Measurements from ENCODE around the gene PAFAH1B1. TPM values are rescaled to one million over a fixed set of nuclear protein-coding genes. Genes with fewer than 3 reads are reported as not detected.

The PAFAH1B1 gene
- total and polyA plus RNA-seq, 4 donors, result 121 to 334 (median 230) TPM

DNA sequence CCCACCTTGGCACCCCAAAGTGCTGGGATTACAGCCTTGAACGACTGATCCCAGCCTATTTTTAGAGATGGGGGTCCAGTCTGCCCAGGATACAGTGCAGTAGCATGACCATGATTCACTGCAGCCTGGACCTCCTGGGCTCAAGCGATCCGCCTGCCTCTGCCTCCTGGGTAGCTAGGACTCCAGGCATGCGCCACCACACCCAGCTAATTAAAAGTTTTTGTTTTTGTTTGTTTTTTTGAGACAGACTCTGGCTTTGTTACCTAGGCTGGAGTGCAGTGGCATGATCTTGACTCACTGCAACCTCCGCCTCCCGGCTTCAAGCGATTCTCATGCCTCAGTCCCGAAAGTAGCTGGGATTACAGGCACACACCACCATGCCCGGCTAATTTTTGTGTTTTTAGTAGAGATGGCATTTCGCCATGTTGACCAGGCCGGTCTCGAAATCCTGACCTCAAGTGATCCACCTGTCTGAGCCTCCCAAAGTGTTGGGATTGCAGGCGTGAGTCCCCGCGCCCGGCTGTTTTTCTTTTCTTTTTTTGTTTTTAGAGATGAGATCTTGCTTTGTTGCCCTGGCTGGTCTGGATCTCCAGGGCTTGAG lies 2.3 kb upstream of the PAFAH1B1 start:
- H3K4me3 ChIP-seq (ENCODE audit: low read depth, low read length), result no peak overlapping the region
- peaks cover 9% of the 10 kb centered on the region for H3K4me1 ChIP-seq (ENCODE audit: control insufficient read depth, insufficient read depth, low read length)
- no peak for DNase-seq (ENCODE audit: low read depth in 4 of 6, low spot score in 6 of 6)
- no peaks in the 10 kb centered on the region for H3K9me3 ChIP-seq (ENCODE audit: control insufficient read depth, insufficient read depth, low read length)
- 97% methylated on average over 13 of the region's 16 CpGs for WGBS (ENCODE audit: insufficient coverage)
- H3K27me3 ChIP-seq (ENCODE audit: control insufficient read depth, insufficient read depth, low read length), result no peaks in the 10 kb centered on the region
- H3K36me3 ChIP-seq (ENCODE audit: control insufficient read depth, insufficient read depth, low read length), result no peaks in the 10 kb centered on the region
- no peak overlapping the region for H3K27ac ChIP-seq (ENCODE audit: low read depth, low read length)

DNA sequence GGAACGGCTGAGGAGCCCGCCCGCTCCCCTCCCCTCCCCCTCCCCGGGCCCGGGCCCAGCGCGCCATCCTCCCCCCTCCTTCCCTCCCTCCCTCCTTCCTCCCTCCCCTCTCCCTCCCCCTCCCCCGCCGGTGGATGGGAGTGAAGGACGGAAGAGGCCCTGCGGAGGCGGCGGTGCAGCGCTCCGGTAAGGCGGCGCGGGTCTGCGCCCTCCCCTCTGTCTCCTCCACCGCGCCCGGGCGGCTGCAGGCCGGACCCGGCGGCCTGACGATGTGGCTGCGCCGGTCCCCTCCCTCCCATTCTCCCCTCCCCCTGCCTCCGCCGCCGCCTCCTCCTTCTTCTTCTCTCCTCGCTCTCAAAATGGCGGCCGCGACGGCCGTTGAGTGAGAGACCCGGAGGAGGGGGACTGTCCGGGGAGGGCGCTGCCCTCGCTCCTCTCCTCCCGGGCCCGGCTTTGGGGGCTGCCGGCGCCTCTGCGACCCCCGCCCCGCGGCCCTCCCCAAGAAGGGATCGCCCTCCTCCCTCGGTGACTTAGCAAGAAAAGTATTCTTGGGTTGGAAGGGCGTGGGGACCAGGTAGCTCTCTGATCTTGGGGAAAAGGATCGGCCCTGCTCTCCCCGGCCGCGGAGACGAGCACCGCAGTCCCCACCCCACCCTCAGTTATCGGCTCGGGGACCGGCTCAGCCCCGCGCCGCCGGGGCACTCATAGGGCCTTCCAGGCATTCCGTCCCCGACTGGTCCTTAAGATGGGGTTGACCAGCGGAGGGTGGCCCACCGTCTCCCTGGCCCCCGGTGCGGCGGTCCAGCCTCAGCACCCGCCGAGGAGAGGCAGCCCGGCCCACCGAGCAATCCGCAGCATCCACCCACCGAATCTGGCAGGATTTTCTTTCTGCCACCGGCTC lies 617 bp downstream of the PAFAH1B1 start:
- Histone ChIP-seq H3K9me3 (ENCODE audit: control insufficient read depth, insufficient read depth, low read length) (no peaks in the 10 kb centered on the region), H3K27me3 (ENCODE audit: control insufficient read depth, insufficient read depth, low read length) (no peaks in the 10 kb centered on the region), H3K36me3 (ENCODE audit: control insufficient read depth, insufficient read depth, low read length) (peaks cover 2% of the 10 kb centered on the region), H3K27ac (ENCODE audit: low read depth, low read length) (peak overlapping the region; percentile 96), H3K4me3 (ENCODE audit: low read depth, low read length) (peak overlapping the region; percentile 86), H3K4me1 (ENCODE audit: control insufficient read depth, insufficient read depth, low read length) (peaks cover 14% of the 10 kb centered on the region)
- WGBS (ENCODE audit: insufficient coverage), result 0% methylated on average over 48 of the region's 80 CpGs
- DNase-seq (ENCODE audit: low read depth in 4 of 6, low spot score in 6 of 6), result peak in 5 of 6 donors; percentile 59 to 95 (median 78)

DNA sequence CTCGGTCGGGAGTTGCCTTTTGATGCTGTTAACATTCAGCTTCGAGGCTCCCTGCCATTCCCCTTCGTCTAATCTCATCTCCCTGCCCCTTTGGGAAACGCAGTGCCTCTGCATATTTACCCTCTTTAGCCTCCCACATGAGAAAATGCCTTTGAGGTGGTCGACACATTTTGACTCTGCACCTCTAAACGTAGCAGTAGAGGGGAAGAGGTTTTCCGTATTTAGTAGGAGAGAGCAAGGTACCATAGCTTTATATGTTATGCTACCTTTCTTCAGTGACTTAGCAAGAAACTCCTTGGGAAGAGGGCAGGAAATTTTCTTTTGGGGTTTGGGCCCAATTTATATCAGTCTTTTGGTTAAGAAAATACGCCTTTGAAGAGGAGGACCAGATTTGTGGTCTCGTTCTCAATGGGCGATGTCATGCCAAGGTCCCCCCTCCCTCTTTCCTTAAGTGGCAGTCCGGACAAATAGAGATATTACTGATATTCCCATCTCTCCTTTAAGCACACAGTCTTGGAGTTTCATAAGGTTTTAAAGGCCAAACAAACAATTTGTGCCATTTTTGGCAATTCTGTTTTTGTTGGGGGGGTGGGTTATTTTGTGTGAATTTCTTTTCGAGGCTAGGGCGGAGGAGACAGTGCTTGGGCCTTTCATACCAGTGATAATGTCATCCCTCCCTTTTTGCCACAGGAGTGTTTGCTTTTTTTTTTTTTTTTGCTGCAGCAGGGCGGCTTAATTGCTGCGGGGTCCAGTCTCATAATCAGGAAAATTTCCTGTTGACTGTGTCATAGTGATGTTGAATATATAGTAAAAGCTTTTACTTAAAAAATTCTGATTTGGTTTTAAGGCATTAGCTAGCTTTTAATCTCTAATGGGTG lies 1.5 kb downstream of the PAFAH1B1 start:
- WGBS (ENCODE audit: insufficient coverage), result 0% methylated on average over 4 of the region's 16 CpGs
- H3K9me3 ChIP-seq (ENCODE audit: control insufficient read depth, insufficient read depth, low read length), result no peaks in the 10 kb centered on the region
- H3K27me3 ChIP-seq (ENCODE audit: control insufficient read depth, insufficient read depth, low read length), result no peaks in the 10 kb centered on the region
- H3K36me3 ChIP-seq (ENCODE audit: control insufficient read depth, insufficient read depth, low read length), result peaks cover 2% of the 10 kb centered on the region
- H3K27ac ChIP-seq (ENCODE audit: low read depth, low read length), result peak overlapping the region; percentile 96
- H3K4me3 ChIP-seq (ENCODE audit: low read depth, low read length), result peak overlapping the region; percentile 86
- peak in 2 of 6 donors; percentile 57 to 64 for DNase-seq (ENCODE audit: low read depth in 4 of 6, low spot score in 6 of 6)
- H3K4me1 ChIP-seq (ENCODE audit: control insufficient read depth, insufficient read depth, low read length), result peaks cover 14% of the 10 kb centered on the region

DNA sequence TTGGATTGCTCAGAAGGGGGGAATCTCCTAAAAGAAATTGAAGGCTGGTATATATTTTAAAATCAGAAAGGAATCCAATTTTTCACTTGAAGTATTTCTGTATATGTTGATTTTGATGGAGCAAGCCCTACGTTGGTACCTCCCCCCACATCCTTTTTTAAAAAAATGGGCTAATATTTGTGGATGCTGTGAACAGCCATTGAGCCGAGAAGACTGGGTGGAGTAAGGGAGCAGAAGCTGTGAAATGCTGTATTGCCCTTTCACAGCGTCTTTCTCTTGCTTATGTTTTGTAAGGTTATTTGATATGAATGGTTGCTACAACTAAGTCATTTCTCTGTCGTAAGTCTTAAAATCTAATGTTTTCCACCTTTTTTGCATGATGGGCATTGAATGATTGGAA lies 2.3 kb downstream of the PAFAH1B1 start:
- Histone ChIP-seq H3K27ac (ENCODE audit: low read depth, low read length) (no peak overlapping the region), H3K9me3 (ENCODE audit: control insufficient read depth, insufficient read depth, low read length) (no peaks in the 10 kb centered on the region), H3K4me1 (ENCODE audit: control insufficient read depth, insufficient read depth, low read length) (peaks cover 14% of the 10 kb centered on the region), H3K27me3 (ENCODE audit: control insufficient read depth, insufficient read depth, low read length) (no peaks in the 10 kb centered on the region), H3K4me3 (ENCODE audit: low read depth, low read length) (peak overlapping the region; percentile 86), H3K36me3 (ENCODE audit: control insufficient read depth, insufficient read depth, low read length) (peaks cover 2% of the 10 kb centered on the region)
- peak in 2 of 6 donors; percentile 34 to 65 for DNase-seq (ENCODE audit: low read depth in 4 of 6, low spot score in 6 of 6)
- no CpG with 5 or more reads among the region's 4 CpGs for WGBS (ENCODE audit: insufficient coverage)

DNA sequence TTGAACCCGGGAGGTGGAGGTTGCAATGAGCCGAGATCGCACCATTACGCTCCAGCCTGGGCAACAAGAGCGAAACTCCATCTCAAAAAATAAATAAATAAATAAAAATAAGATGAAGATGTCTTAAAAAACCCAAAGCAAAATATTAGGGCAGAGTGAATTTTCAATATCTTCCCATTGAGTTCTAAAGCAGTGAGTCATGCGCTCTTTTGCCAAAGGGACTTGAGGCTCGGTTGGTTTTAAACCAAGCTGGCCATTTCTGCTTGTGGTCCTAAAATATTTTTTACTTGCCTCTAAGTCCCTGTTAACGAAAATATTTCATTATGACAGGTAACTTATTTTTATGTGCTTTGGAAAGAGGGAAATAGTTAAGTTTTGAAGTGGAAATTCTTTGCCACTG lies 4.7 kb downstream of the PAFAH1B1 start:
- no peak for DNase-seq (ENCODE audit: low read depth in 4 of 6, low spot score in 6 of 6)
- Histone ChIP-seq H3K36me3 (ENCODE audit: control insufficient read depth, insufficient read depth, low read length) (peaks cover 2% of the 10 kb centered on the region), H3K27ac (ENCODE audit: low read depth, low read length) (no peak overlapping the region), H3K27me3 (ENCODE audit: control insufficient read depth, insufficient read depth, low read length) (no peaks in the 10 kb centered on the region), H3K4me3 (ENCODE audit: low read depth, low read length) (no peak overlapping the region), H3K9me3 (ENCODE audit: control insufficient read depth, insufficient read depth, low read length) (no peaks in the 10 kb centered on the region), H3K4me1 (ENCODE audit: control insufficient read depth, insufficient read depth, low read length) (peaks cover 12% of the 10 kb centered on the region)
- WGBS (ENCODE audit: insufficient coverage), result no CpG with 5 or more reads among the region's 8 CpGs

DNA sequence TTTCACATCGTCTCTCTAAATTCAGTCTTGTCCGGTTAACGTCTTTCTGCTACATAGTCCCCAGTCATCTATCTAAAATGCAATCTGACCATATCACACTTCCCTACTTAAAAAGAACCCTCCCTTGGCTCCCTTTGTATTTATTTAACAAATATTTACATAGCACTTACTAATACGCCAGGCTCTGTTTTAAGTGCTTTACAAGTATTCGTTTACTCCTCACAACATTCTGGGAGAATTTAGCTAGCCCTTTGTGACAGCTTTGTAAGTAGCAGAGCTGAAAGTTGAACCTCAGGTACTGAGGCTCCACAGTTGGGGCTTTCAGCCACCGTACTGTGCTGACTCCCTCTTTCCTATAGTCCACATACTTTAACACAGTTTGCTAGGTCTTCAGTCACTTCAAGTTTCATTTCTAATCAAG lies 9.2 kb downstream of the PAFAH1B1 start:
- 66% methylated on average over 4 of the region's 6 CpGs for WGBS (ENCODE audit: insufficient coverage)
- no peak overlapping the region for H3K27ac ChIP-seq (ENCODE audit: low read depth, low read length)
- H3K9me3 ChIP-seq (ENCODE audit: control insufficient read depth, insufficient read depth, low read length), result no peaks in the 10 kb centered on the region
- no peak for DNase-seq (ENCODE audit: low read depth in 4 of 6, low spot score in 6 of 6)
- peaks cover 13% of the 10 kb centered on the region for H3K36me3 ChIP-seq (ENCODE audit: control insufficient read depth, insufficient read depth, low read length)
- no peak overlapping the region for H3K4me3 ChIP-seq (ENCODE audit: low read depth, low read length)
- H3K4me1 ChIP-seq (ENCODE audit: control insufficient read depth, insufficient read depth, low read length), result peaks cover 8% of the 10 kb centered on the region
- no peaks in the 10 kb centered on the region for H3K27me3 ChIP-seq (ENCODE audit: control insufficient read depth, insufficient read depth, low read length)

DNA sequence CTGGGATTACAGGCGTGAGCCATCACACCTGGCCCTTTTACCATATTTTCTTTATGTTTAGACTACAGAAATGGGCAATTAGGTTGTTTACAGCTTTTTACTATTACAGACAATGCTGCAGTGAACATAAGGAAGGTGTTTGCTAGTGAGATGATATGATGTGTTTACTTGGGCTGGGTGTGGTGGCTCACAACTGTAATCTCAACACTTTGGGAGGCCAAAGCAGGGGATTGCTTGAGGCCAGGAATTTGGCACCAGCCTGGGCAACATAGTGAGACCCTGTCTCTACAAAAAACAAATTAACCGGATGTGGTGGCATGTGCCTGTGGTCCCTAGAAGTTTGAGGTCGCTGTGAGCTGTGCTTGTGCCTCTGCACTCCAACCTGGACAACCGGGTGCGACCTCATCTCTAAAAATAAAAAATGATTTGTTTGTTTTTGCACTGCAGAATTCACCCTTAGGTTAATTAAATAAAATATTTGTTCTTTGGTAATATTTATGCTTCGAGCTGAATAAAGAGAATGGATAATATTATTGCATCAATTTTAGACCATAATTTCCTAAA lies 15.0 kb downstream of the PAFAH1B1 start:
- no peak overlapping the region for H3K27ac ChIP-seq (ENCODE audit: low read depth, low read length)
- H3K9me3 ChIP-seq (ENCODE audit: control insufficient read depth, insufficient read depth, low read length), result no peaks in the 10 kb centered on the region
- H3K4me3 ChIP-seq (ENCODE audit: low read depth, low read length), result no peak overlapping the region
- H3K27me3 ChIP-seq (ENCODE audit: control insufficient read depth, insufficient read depth, low read length), result no peaks in the 10 kb centered on the region
- H3K4me1 ChIP-seq (ENCODE audit: control insufficient read depth, insufficient read depth, low read length), result peaks cover 19% of the 10 kb centered on the region
- H3K36me3 ChIP-seq (ENCODE audit: control insufficient read depth, insufficient read depth, low read length), result peaks cover 18% of the 10 kb centered on the region
- no peak for DNase-seq (ENCODE audit: low read depth in 4 of 6, low spot score in 6 of 6)
- no CpG with 5 or more reads among the region's 6 CpGs for WGBS (ENCODE audit: insufficient coverage)

DNA sequence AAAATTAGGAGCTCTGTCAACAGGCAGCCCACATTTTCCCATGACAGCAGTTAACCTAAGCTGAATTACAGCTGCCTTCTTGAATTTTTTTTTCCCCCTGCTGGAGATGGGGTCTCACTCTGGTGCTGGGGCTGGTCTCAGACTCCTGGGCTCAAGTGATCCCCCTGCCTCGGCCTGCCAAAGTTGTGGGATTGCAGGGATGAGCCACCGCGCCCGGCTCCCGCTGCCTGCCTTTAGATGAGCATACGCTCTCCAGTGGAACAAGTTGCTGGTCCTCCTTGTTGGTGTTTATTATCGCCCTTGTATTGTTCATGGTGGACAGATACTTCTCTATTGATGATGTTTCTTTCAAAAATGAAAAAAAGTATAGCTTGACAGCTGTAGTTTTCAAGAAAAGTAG lies 15.6 kb downstream of the PAFAH1B1 start:
- Histone ChIP-seq H3K9me3 (ENCODE audit: control insufficient read depth, insufficient read depth, low read length) (no peaks in the 10 kb centered on the region), H3K36me3 (ENCODE audit: control insufficient read depth, insufficient read depth, low read length) (peaks cover 15% of the 10 kb centered on the region), H3K27me3 (ENCODE audit: control insufficient read depth, insufficient read depth, low read length) (no peaks in the 10 kb centered on the region), H3K4me1 (ENCODE audit: control insufficient read depth, insufficient read depth, low read length) (peaks cover 26% of the 10 kb centered on the region), H3K27ac (ENCODE audit: low read depth, low read length) (no peak overlapping the region), H3K4me3 (ENCODE audit: low read depth, low read length) (no peak overlapping the region)
- 83% methylated on average over 1 of the region's 7 CpGs for WGBS (ENCODE audit: insufficient coverage)
- no peak for DNase-seq (ENCODE audit: low read depth in 4 of 6, low spot score in 6 of 6)

Data from spinal cord (tissue), 10 donors.